Measurements from ENCODE around the gene CFAP99.

Gene CFAP99

GRCh38 chr4:2407991-2408342, 10.8 kb upstream of the CFAP99 start:
- Histone ChIP-seq H3K4me3 (ENCODE audit: low read length) (no peak overlapping the region), H3K36me3 (ENCODE audit: control insufficient read depth, insufficient read depth, low read length) (no peaks in the 10 kb centered on the region), H3K9ac (ENCODE audit: low read length) (no peak overlapping the region), H3K27me3 (ENCODE audit: control insufficient read depth, insufficient read depth, low read length) (peaks cover 3% of the 10 kb centered on the region), H3K4me1 (ENCODE audit: control insufficient read depth, insufficient read depth, low read length) (no peaks in the 10 kb centered on the region), H3K27ac (ENCODE audit: low read depth, low read length) (no peak overlapping the region)

- H3K4me3 ChIP-seq (ENCODE audit: low read length), result no peak overlapping the region
- no peaks in the 10 kb centered on the region for H3K4me1 ChIP-seq (ENCODE audit: control insufficient read depth, insufficient read depth, low read length)
- H3K9ac ChIP-seq (ENCODE audit: low read length), result no peak overlapping the region
- H3K36me3 ChIP-seq (ENCODE audit: control insufficient read depth, insufficient read depth, low read length), result no peaks in the 10 kb centered on the region
- no peak overlapping the region for H3K27ac ChIP-seq (ENCODE audit: low read depth, low read length)
- peaks cover 3% of the 10 kb centered on the region for H3K27me3 ChIP-seq (ENCODE audit: control insufficient read depth, insufficient read depth, low read length)
These were observed 10.3 kb upstream of the CFAP99 start for GRCh38 chr4:2408401-2408958.

- Histone ChIP-seq H3K27me3 (ENCODE audit: control insufficient read depth, insufficient read depth, low read length) (peaks cover 3% of the 10 kb centered on the region), H3K4me3 (ENCODE audit: low read length) (no peak overlapping the region), H3K36me3 (ENCODE audit: control insufficient read depth, insufficient read depth, low read length) (no peaks in the 10 kb centered on the region), H3K9ac (ENCODE audit: low read length) (no peak overlapping the region), H3K4me1 (ENCODE audit: control insufficient read depth, insufficient read depth, low read length) (no peaks in the 10 kb centered on the region), H3K27ac (ENCODE audit: low read depth, low read length) (no peak overlapping the region)
These were observed 9.8 kb upstream of the CFAP99 start for GRCh38 chr4:2408976-2409375.

- no peak overlapping the region for H3K4me3 ChIP-seq (ENCODE audit: low read length)
- peaks cover 3% of the 10 kb centered on the region for H3K27me3 ChIP-seq (ENCODE audit: control insufficient read depth, insufficient read depth, low read length)
- no peaks in the 10 kb centered on the region for H3K4me1 ChIP-seq (ENCODE audit: control insufficient read depth, insufficient read depth, low read length)
- H3K9ac ChIP-seq (ENCODE audit: low read length), result no peak overlapping the region
- no peak overlapping the region for H3K27ac ChIP-seq (ENCODE audit: low read depth, low read length)
- no peaks in the 10 kb centered on the region for H3K36me3 ChIP-seq (ENCODE audit: control insufficient read depth, insufficient read depth, low read length)
These were observed 9.4 kb upstream of the CFAP99 start for GRCh38 chr4:2409381-2409783.

GRCh38 chr4:2411786-2412510, 6.8 kb upstream of the CFAP99 start:
- no peaks in the 10 kb centered on the region for H3K4me1 ChIP-seq (ENCODE audit: control insufficient read depth, insufficient read depth, low read length)
- peaks cover 5% of the 10 kb centered on the region for H3K27me3 ChIP-seq (ENCODE audit: control insufficient read depth, insufficient read depth, low read length)
- H3K27ac ChIP-seq (ENCODE audit: low read depth, low read length), result no peak overlapping the region
- peak overlapping the region; percentile 46 for H3K4me3 ChIP-seq (ENCODE audit: low read length)
- no peak overlapping the region for H3K9ac ChIP-seq (ENCODE audit: low read length)
- no peaks in the 10 kb centered on the region for H3K36me3 ChIP-seq (ENCODE audit: control insufficient read depth, insufficient read depth, low read length)

GRCh38 chr4:2412534-2412884, 6.2 kb upstream of the CFAP99 start:
- H3K9ac ChIP-seq (ENCODE audit: low read length), result no peak overlapping the region
- H3K4me1 ChIP-seq (ENCODE audit: control insufficient read depth, insufficient read depth, low read length), result no peaks in the 10 kb centered on the region
- H3K27ac ChIP-seq (ENCODE audit: low read depth, low read length), result peak overlapping the region; percentile 27
- no peaks in the 10 kb centered on the region for H3K36me3 ChIP-seq (ENCODE audit: control insufficient read depth, insufficient read depth, low read length)
- peak overlapping the region; percentile 54 for H3K4me3 ChIP-seq (ENCODE audit: low read length)
- peaks cover 6% of the 10 kb centered on the region for H3K27me3 ChIP-seq (ENCODE audit: control insufficient read depth, insufficient read depth, low read length)

- peak overlapping the region; percentile 27 for H3K27ac ChIP-seq (ENCODE audit: low read depth, low read length)
- H3K36me3 ChIP-seq (ENCODE audit: control insufficient read depth, insufficient read depth, low read length), result no peaks in the 10 kb centered on the region
- H3K27me3 ChIP-seq (ENCODE audit: control insufficient read depth, insufficient read depth, low read length), result peaks cover 11% of the 10 kb centered on the region
- peak overlapping the region; percentile 22 for H3K9ac ChIP-seq (ENCODE audit: low read length)
- H3K4me3 ChIP-seq (ENCODE audit: low read length), result peak overlapping the region; percentile 54
- no peaks in the 10 kb centered on the region for H3K4me1 ChIP-seq (ENCODE audit: control insufficient read depth, insufficient read depth, low read length)
These were observed 5.7 kb upstream of the CFAP99 start for GRCh38 chr4:2412885-2413716.

- peaks cover 2% of the 10 kb centered on the region for H3K4me1 ChIP-seq (ENCODE audit: control insufficient read depth, insufficient read depth, low read length)
- H3K36me3 ChIP-seq (ENCODE audit: control insufficient read depth, insufficient read depth, low read length), result no peaks in the 10 kb centered on the region
- peaks cover 11% of the 10 kb centered on the region for H3K27me3 ChIP-seq (ENCODE audit: control insufficient read depth, insufficient read depth, low read length)
- H3K27ac ChIP-seq (ENCODE audit: low read depth, low read length), result no peak overlapping the region
- H3K4me3 ChIP-seq (ENCODE audit: low read length), result peak overlapping the region; percentile 54
- no peak overlapping the region for H3K9ac ChIP-seq (ENCODE audit: low read length)
These were observed 4.7 kb upstream of the CFAP99 start for GRCh38 chr4:2413821-2414610.

- H3K27me3 ChIP-seq (ENCODE audit: control insufficient read depth, insufficient read depth, low read length), result peaks cover 17% of the 10 kb centered on the region
- peaks cover 6% of the 10 kb centered on the region for H3K4me1 ChIP-seq (ENCODE audit: control insufficient read depth, insufficient read depth, low read length)
- no peak overlapping the region for H3K27ac ChIP-seq (ENCODE audit: low read depth, low read length)
- H3K4me3 ChIP-seq (ENCODE audit: low read length), result no peak overlapping the region
- no peak overlapping the region for H3K9ac ChIP-seq (ENCODE audit: low read length)
- H3K36me3 ChIP-seq (ENCODE audit: control insufficient read depth, insufficient read depth, low read length), result no peaks in the 10 kb centered on the region
These were observed 3.5 kb upstream of the CFAP99 start for GRCh38 chr4:2415213-2415612.

- no peaks in the 10 kb centered on the region for H3K36me3 ChIP-seq (ENCODE audit: control insufficient read depth, insufficient read depth, low read length)
- peak overlapping the region; percentile 45 for H3K4me3 ChIP-seq (ENCODE audit: low read length)
- H3K4me1 ChIP-seq (ENCODE audit: control insufficient read depth, insufficient read depth, low read length), result peaks cover 6% of the 10 kb centered on the region
- H3K27me3 ChIP-seq (ENCODE audit: control insufficient read depth, insufficient read depth, low read length), result peaks cover 17% of the 10 kb centered on the region
- no peak overlapping the region for H3K27ac ChIP-seq (ENCODE audit: low read depth, low read length)
- no peak overlapping the region for H3K9ac ChIP-seq (ENCODE audit: low read length)
These were observed 2.7 kb upstream of the CFAP99 start for GRCh38 chr4:2415881-2416563.

- peaks cover 6% of the 10 kb centered on the region for H3K4me1 ChIP-seq (ENCODE audit: control insufficient read depth, insufficient read depth, low read length)
These were observed 2.1 kb upstream of the CFAP99 start for GRCh38 chr4:2416564-2417225.

More at GRCh38 chr4:2416564-2417225, 2.1 kb upstream of the CFAP99 start:
- Histone ChIP-seq H3K27ac (ENCODE audit: low read depth, low read length) (no peak overlapping the region), H3K36me3 (ENCODE audit: control insufficient read depth, insufficient read depth, low read length) (no peaks in the 10 kb centered on the region), H3K27me3 (ENCODE audit: control insufficient read depth, insufficient read depth, low read length) (peaks cover 17% of the 10 kb centered on the region), H3K4me3 (ENCODE audit: low read length) (peak overlapping the region; percentile 45), H3K9ac (ENCODE audit: low read length) (no peak overlapping the region)

All from rectal smooth muscle tissue (tissue), 1 donor.